GM19395 (cell line): ENCODE measurements around the gene KIAA1210.
"Not testable (repeated sequence)": the region's sequence is repeated elsewhere in the genome, so short reads cannot be mapped to it uniquely, and the experiment has no call there.

ENCODE experiments used
- ATAC-seq: cut with Tn5 transposase; IDR thresholded peaks from one replicate; pipeline ENCODE4 v1.9.1; 2021; ENCODE audit warnings: mild to moderate bottlenecking, moderate library complexity; ENCODE audit not compliant: unreplicated experiment

KIAA1210 gene

DNA sequence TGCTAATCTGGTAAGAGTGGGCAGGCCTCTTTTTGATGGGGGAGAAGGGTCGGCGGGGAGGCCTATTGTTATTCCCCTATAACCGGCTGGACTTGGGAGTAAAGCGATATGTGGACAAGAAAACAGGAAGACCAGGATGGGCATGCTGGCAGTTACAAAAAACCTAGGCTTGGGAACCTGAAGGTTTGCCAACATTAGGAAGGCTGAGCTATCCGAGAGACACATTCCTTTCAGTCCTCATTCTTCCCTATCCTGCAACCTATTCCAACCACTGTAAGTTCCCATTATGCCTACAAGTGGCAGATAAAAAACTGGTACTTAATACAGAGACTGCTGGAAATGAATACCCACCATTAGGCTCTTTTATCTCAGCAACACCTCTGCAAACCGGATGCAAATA lies 87.2 kb downstream of the KIAA1210 start:
- ATAC-seq = no peak

DNA sequence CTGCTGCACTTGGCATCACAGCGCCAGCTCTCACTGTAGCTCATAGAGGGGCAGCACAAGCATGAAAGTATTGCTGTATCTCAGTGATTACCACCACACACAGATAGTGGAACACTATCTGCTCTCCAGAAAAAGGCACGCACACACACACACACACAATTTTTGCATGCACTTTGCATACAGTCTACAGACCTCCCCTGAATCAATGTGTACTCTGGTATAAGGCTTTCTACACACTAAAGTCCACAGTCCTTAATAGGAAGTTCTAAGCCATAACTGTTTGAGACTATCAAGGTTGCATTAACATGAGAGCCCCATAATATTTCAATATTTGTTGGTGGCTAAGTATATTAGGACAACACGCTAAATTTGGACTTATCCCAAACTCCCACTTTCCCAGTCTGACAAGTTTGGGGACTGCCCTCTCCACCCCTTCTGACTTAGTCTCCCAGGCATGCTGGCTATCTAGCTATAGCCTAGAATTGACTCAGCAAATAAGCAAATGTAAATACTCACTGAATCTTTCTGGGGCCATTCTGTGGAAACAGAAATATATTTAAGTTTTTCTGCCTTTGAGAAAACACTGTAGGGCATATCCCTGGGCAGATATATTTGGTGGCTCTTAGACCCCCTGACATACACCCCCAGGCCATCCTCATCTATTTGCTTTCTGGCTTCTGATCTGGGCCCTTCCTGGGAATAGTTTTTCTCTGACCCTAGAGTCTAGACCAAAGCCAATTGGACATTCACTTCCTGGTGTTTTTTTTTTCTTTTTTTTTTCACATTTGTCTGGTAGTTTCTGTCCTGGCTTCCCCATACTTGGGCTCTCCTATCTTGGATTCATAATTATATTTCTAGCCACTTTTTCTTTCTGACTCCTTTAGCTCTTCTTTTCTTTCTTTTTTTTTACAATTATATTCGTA lies 91.2 kb downstream of the KIAA1210 start:
- ATAC-seq = no peak

DNA sequence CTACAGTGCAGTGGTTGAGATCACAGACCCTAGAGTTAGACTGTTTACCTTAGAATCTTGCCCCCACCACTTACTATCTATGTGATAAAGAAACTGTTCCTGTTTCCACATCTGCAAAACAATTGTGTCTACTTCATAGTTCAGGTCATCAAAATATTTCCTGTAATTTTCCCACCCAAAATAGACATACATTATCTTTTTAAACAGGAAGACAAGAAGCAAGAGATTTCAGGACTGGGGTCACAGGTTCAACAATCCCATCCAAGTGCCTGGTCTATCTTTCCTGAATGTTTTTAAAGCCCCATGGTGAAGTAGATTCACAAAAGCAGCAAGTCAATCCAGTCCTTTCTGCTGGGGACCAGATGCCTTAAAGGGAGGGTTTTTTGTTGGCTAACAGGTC lies 96.6 kb downstream of the KIAA1210 start:
- no peak for ATAC-seq

DNA sequence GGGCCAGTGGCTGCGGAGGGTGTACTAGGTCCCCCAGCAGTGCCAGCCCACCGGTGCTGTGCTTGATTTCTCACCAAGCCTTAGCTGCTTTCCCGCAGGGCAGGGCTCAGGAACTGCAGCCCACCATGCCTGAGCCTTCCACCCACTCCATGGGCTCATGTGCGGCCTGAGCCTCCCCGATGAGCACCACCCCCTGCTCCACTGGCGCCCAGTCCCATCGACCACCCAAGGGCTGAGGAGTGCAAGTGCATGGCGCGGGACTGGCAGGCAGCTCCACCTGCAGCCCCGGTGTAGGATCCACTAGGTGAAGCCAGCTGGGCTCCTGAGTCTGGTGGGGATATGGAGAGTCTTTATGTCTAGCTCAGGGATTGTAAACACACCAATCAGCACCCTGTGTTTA lies 98.0 kb downstream of the KIAA1210 start:
- not testable (repeated sequence) for ATAC-seq

DNA sequence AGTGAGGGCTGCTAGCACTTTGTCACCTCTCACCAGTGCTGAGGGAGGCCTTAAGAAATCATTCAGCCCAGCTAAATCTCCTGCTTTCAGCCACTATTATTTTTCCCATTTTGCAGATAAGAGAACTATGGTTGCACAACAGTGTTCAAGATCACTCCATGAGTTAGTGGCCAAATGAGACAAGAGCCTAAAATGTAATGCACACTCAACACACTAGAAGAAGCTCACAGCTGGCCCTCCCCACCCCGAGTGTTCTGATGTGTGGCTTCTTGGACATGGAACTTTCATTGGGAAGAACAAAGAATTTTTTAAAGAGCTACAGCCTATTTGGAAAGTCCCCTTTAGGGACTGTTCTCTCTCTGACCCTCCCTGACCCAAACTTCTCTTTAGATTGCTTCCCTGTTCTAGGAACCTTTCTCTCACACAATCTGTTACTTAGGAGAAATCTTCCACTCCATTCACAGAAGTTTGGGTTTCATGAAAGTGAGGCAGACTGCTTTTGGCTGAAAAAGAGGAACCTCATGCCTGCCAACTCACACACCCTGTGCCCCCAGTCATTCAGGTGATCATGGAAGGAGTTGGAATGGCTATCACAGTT lies 98.8 kb downstream of the KIAA1210 start:
- no peak for ATAC-seq
